HG03280 (cell line): ENCODE measurements around the gene RPL11.
"Not testable (repeated sequence)": the region's sequence is repeated elsewhere in the genome, so short reads cannot be mapped to it uniquely, and the experiment has no call there.

ENCODE experiments used
- ATAC-seq: cut with Tn5 transposase; IDR thresholded peaks from one replicate; pipeline ENCODE4 v1.9.1; 2021; ENCODE audit warnings: mild to moderate bottlenecking, moderate library complexity; ENCODE audit not compliant: unreplicated experiment

The RPL11 gene

GRCh38 chr1:23727362-23727811 lies 35.8 kb downstream of the RPL11 start:
- ATAC-seq: no peak

DNA sequence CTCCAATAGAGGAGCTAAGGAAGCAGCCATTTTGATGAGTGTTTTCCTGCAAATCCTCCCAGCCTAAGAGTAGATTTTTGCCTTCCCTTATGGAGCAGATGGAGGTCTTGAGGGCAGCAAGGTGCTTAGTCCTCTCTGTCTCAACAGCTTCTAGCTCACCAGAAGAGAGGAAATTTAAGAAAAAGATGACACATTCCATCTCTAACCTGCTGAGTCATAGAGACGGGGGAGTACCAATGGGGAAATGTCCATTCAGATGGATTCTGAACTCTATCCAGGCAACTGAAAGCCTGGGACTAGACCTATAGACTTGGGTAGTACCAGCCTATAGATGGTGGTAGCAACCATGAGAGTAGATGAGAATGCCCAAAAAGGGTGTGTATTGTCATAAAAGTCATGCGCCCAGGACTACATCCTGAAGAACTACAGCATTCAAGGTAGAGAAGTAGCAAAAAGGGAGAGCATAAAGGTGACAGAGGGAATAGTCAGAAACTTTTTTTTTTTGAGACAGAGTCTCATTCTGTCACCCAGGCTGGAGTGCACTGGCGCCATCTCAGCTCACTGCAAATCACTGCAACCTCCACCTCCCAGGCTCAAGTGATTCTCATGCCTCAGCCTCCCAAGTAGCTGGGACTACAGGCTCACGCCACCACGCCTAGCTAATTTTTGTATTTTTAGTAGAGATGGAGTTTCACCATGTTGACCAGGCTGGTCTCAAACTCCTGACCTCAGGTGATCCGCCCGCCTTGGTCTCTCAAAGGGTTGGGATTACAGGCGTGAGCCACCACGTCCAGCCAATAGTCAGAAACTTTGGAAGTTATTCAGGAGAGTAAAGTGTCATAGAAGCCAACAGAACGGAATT lies 41.0 kb downstream of the RPL11 start:
- ATAC-seq: no peak

DNA sequence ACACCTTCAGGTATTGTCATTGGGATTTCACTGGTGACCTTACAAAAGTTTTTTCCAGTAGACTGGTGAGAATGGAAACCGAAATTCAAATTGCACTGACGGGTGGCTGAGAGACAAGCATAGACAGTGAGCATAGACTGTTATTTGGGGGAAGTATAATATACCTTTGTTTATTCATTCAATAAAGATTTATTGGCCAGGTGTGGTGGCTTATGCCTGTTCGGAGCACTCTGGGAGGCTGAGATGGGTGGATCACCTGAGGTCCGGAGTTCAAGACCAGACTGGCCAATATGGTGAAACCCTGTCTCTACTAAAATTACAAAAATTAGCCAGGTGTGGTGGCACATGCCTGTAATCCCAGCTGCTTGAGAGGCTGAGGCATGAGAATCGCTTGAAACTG lies 41.7 kb downstream of the RPL11 start:
- not testable (repeated sequence) for ATAC-seq

GRCh38 chr1:23736437-23737134 lies 45.0 kb downstream of the RPL11 start:
- no peak for ATAC-seq

DNA sequence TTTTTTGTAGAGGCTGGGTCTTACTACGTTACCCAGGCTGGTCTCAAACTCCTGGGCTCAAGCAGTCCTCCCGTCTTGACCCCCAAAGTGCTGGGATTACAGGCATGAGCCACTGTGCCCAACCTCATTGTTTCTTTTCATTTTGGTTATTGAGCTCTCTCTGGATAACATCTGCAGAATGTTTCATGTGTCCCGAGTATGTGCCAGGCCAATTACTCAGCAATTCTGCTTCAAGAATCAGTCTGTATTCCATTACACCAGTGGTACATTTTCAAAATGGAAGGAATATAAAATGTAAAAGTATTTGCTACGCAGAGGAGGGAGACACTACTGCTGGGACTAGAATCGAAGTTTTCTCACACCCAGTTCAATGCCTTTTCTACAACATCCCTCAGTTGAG lies 50.0 kb downstream of the RPL11 start:
- ATAC-seq: no peak

- ATAC-seq: peak; percentile 24
Measured at GRCh38 chr1:23742670-23743286, 51.2 kb downstream of the RPL11 start.

DNA sequence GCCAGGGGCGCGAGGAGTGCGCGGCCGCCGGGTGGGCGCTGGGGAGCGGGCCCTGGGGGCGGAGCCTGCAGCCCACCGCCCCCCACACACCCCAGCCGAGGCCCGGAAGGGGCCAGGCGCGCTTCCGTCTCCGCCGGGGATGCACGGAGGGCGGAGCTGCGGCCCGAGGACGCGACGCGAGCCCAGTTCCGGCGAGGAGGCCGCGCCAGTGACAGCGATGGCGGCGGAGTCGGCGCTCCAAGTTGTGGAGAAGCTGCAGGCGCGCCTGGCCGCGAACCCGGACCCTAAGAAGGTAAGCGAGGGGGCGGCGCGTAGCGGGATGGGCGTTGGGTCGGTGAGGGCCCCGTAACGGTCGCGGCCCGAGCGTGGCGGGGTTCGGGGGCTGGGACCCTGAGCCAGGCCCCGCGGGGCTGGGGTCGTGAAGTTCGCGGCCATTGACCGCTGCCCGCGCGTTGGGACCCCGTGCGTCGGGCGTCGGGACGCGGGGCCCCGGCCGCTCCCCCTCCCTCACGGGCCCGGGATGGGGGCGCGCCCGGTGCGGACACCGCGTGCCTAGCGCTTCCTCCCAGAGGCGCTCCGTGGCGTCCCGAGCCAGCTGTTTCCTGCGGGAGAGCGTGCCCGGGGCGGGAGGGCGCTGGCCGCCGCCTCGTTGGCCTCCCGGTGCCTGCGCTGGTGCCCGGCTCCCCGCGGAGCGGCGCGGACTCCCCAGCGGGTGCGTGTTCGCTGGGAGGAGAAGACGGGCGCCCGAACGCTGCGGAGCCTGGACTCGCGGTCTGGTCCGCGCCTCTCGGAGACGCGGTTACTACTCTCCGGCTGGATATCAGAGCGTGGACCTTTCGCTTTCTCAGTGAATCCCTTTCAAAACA lies 51.9 kb downstream of the RPL11 start, which contains the start of gene ELOA:
Gene ELOA, plus strand, starts transcription at position 185 of the 866 bp plus-strand sequence. Its CDS starts 33 bp downstream, at position 218.
- ATAC-seq: peak; percentile 73

GRCh38 chr1:23745515-23745914 lies 53.9 kb downstream of the RPL11 start:
- no peak for ATAC-seq
